H1 (cell line): ENCODE data around the gene CDC25C. TPM values are rescaled to one million over a fixed set of nuclear protein-coding genes. Genes with fewer than 3 reads are reported as not detected.

Experiments
- CTCF ChIA-PET: fragments of 300-600 bp; sonication (Branson Sonifier 250); formaldehyde crosslinking; loops from one replicate; lab custom pipeline; 2021; ENCODE audit not compliant: partially characterized antibody; lab: Charles Lee
- POLR2A ChIA-PET: fragments of 300-600 bp; sonication (Branson Sonifier 250); formaldehyde crosslinking; loops from one replicate; lab custom pipeline; 2021; ENCODE audit warnings: inconsistent platforms; ENCODE audit not compliant: partially characterized antibody; lab: Charles Lee
- DNase-seq, 2 experiments: peaks; one replicate each; pipeline versions ENCODE4 v3.0.0 to v3.0.0-alpha.2; 2010 to 2022; ENCODE audit warnings: low spot score in 2 of 2, low read depth in 1 of 2, mixed read lengths in 1 of 2
- FAIRE-seq: peaks from 2 replicates; lab custom pipeline; 2011; peaks lifted over from hg19 to GRCh38; lab: Jason Lieb, UNC
- H2AFZ ChIP-seq: 2 replicates; pipeline ENCODE4 v1.8.1; 2012; ENCODE audit warnings: low read length, inconsistent platforms
- H2AK5ac ChIP-seq: 2 replicates; pipeline ENCODE4 v1.6.1; 2013; ENCODE audit warnings: low read depth, low read length
- H2BK120ac ChIP-seq: replicated peaks from 2 replicates; pipeline ENCODE3; 2013; ENCODE audit warnings: low read depth, low read length, inconsistent platforms
- H2BK12ac ChIP-seq: 2 replicates; pipeline ENCODE4 v1.6.1; 2013; ENCODE audit warnings: low read depth, low read length
- H2BK15ac ChIP-seq: 2 replicates; pipeline ENCODE4 v1.6.1; 2013; ENCODE audit warnings: low read length
- H2BK20ac ChIP-seq: 2 replicates; pipeline ENCODE4 v1.6.1; 2013; ENCODE audit warnings: low read length
- H2BK5ac ChIP-seq: 2 replicates; pipeline ENCODE4 v1.6.1; 2013; ENCODE audit warnings: low read depth, low read length
- H3K14ac ChIP-seq: 2 replicates; pipeline ENCODE4 v1.6.1; 2013; ENCODE audit warnings: inconsistent platforms; ENCODE audit not compliant: insufficient read length
- H3K18ac ChIP-seq: 2 replicates; pipeline ENCODE4 v1.6.1; 2013; ENCODE audit warnings: low read length; ENCODE audit errors: extremely low read depth
- H3K23ac ChIP-seq: 2 replicates; pipeline ENCODE4 v1.6.1; 2013; ENCODE audit warnings: inconsistent platforms; ENCODE audit not compliant: insufficient read length
- H3K23me2 ChIP-seq: 2 replicates; pipeline ENCODE4 v1.6.1; 2013; ENCODE audit warnings: low read depth, low read length
- H3K27ac ChIP-seq: 2 replicates; pipeline ENCODE4 v1.6.1; 2011; ENCODE audit warnings: low read depth, low read length, inconsistent platforms
- H3K27me3 ChIP-seq, 4 experiments: replicated peaks in 1 of 4; 1 replicate in 1 of 4; 2 replicates in 3 of 4; pipeline versions ENCODE4 v1.6.1 to v1.8.1; 2011 to 2013; ENCODE audit warnings: low read length in 3 of 4, mild to moderate bottlenecking in 3 of 4, inconsistent platforms in 2 of 4, mixed read lengths in 2 of 4, moderate library complexity in 1 of 4; ENCODE audit not compliant: control insufficient read depth in 3 of 4, insufficient read depth in 3 of 4; ENCODE audit errors: extremely low read depth in 1 of 4
- H3K36me3 ChIP-seq, 4 experiments: 2 replicates each; pipeline versions ENCODE4 v1.6.1 to v1.8.1; 2011 to 2013; ENCODE audit warnings: mild to moderate bottlenecking in 4 of 4, low read length in 3 of 4, moderate library complexity in 2 of 4, control low read depth in 1 of 4, inconsistent platforms in 1 of 4; ENCODE audit not compliant: insufficient read depth in 4 of 4, control insufficient read depth in 2 of 4
- H3K4ac ChIP-seq: replicated peaks from 2 replicates; pipeline ENCODE3; 2013; ENCODE audit warnings: low read length, low read depth, mixed read lengths, inconsistent platforms; ENCODE audit not compliant: insufficient read length
- H3K4me1 ChIP-seq, 4 experiments: replicated peaks in 1 of 4; 1 replicate in 1 of 4; 2 replicates in 3 of 4; pipeline versions ENCODE4 v1.6.1 to v1.8.1; 2011 to 2013; ENCODE audit warnings: low read length in 3 of 4, inconsistent platforms in 2 of 4, mixed read lengths in 1 of 4; ENCODE audit not compliant: insufficient read depth in 4 of 4, control insufficient read depth in 3 of 4
- H3K4me2 ChIP-seq, 2 experiments: 2 replicates each; pipeline versions ENCODE4 v1.6.1 to v1.8.1; 2011 to 2013; ENCODE audit warnings: low read depth in 2 of 2, low read length in 2 of 2, control low read depth in 1 of 2, inconsistent platforms in 1 of 2, mild to moderate bottlenecking in 1 of 2; ENCODE audit not compliant: insufficient read depth in 1 of 2
- H3K4me3 ChIP-seq, 4 experiments: fragments of 200-600, 300-600 bp in 1 of 4; sonication (generic), shearing (Covaris generic), sonication (Bioruptor Twin) in 1 of 4; 2 replicates each; pipeline versions ENCODE4 v1.5.1 to v1.8.1; 2011 to 2016; ENCODE audit warnings: low read length in 4 of 4, low read depth in 3 of 4, control low read depth in 2 of 4, inconsistent platforms in 2 of 4, mild to moderate bottlenecking in 2 of 4, mixed read lengths in 1 of 4, moderate library complexity in 1 of 4; ENCODE audit not compliant: insufficient read depth in 2 of 4; ENCODE audit errors: extremely low read depth in 1 of 4
- H3K56ac ChIP-seq: replicated peaks from 2 replicates; pipeline ENCODE3; 2013; ENCODE audit warnings: low read depth, mild to moderate bottlenecking, mixed read lengths, low read length, inconsistent platforms; ENCODE audit not compliant: insufficient read length
- H3K79me1 ChIP-seq: 2 replicates; pipeline ENCODE4 v1.6.1; 2013; ENCODE audit warnings: low read depth, low read length, control low read depth
- H3K79me2 ChIP-seq, 2 experiments: 2 replicates each; pipeline versions ENCODE4 v1.6.1 to v1.8.1; 2012 to 2013; ENCODE audit warnings: low read length in 2 of 2, mild to moderate bottlenecking in 2 of 2, inconsistent platforms in 1 of 2; ENCODE audit not compliant: insufficient read depth in 2 of 2, control insufficient read depth in 1 of 2
- H3K9ac ChIP-seq, 4 experiments: replicated peaks in 1 of 4; 1 replicate in 1 of 4; 2 replicates in 3 of 4; pipeline versions ENCODE4 v1.6.1 to v1.8.1; 2011 to 2013; ENCODE audit warnings: low read depth in 3 of 4, low read length in 3 of 4, control low read depth in 2 of 4, mild to moderate bottlenecking in 2 of 4, moderate library complexity in 2 of 4, inconsistent platforms in 1 of 4; ENCODE audit errors: extremely low read depth in 1 of 4
- H3K9me3 ChIP-seq, 2 experiments: 2 replicates each; pipeline versions ENCODE4 v1.6.1 to v1.8.1; 2012 to 2013; ENCODE audit warnings: mild to moderate bottlenecking in 2 of 2, moderate library complexity in 2 of 2, control low read depth in 1 of 2, inconsistent platforms in 1 of 2, low read depth in 1 of 2, low read length in 1 of 2, mixed read lengths in 1 of 2; ENCODE audit not compliant: insufficient read depth in 2 of 2
- H4K20me1 ChIP-seq, 2 experiments: replicated peaks in 1 of 2; 2 replicates each; pipeline versions ENCODE3 to v1.8.1; 2011 to 2013; ENCODE audit warnings: inconsistent platforms in 2 of 2, low read length in 2 of 2, mild to moderate bottlenecking in 1 of 2; ENCODE audit not compliant: insufficient read depth in 2 of 2, control insufficient read depth in 1 of 2
- H4K5ac ChIP-seq: 2 replicates; pipeline ENCODE4 v1.6.1; 2013; ENCODE audit warnings: low read length, low read depth, mixed read lengths, inconsistent platforms; ENCODE audit not compliant: insufficient read length
- H4K8ac ChIP-seq: 2 replicates; pipeline ENCODE4 v1.8.0; 2013; ENCODE audit warnings: mild to moderate bottlenecking, moderate library complexity, low read length, inconsistent platforms; ENCODE audit not compliant: insufficient read depth; ENCODE audit errors: extremely low read depth
- H4K91ac ChIP-seq: replicated peaks from 2 replicates; pipeline ENCODE3; 2013; ENCODE audit warnings: low read length, mixed read lengths, inconsistent platforms; ENCODE audit not compliant: insufficient read length
- ATF2 ChIP-seq: IDR thresholded peaks from 2 replicates; pipeline ENCODE4 v1.6.1; 2012; ENCODE audit warnings: low read length, inconsistent platforms
- BACH1 ChIP-seq: IDR thresholded peaks from 2 replicates; pipeline ENCODE4 v1.6.1; 2012; ENCODE audit warnings: low read length, improper control_type of control experiment
- EP300 ChIP-seq, 2 experiments: IDR thresholded peaks; 1 replicate in 1 of 2; 2 replicates in 1 of 2; pipeline ENCODE4 v1.6.1; 2011 to 2012; ENCODE audit warnings: low read depth in 2 of 2, low read length in 2 of 2, mild to moderate bottlenecking in 2 of 2, borderline replicate concordance in 1 of 2, inconsistent platforms in 1 of 2, moderate library complexity in 1 of 2
- EZH2 ChIP-seq: fragments of 200-600 bp; sonication (generic); IDR thresholded peaks from 2 replicates; pipeline ENCODE4 v1.7.1; 2012; ENCODE audit warnings: low read depth, mild to moderate bottlenecking, moderate library complexity, low read length, inconsistent platforms; ENCODE audit not compliant: severe bottlenecking
- KDM5A ChIP-seq: fragments of 200-600 bp; IDR thresholded peaks from 2 replicates; pipeline ENCODE4 v1.7.1; 2012; ENCODE audit warnings: mild to moderate bottlenecking, low read length, inconsistent platforms, mixed read lengths
- MAX ChIP-seq: IDR thresholded peaks from 2 replicates; pipeline ENCODE4 v1.6.1; 2012; ENCODE audit warnings: inconsistent platforms
- SAP30 ChIP-seq: fragments of 300-600 bp; sonication (generic); IDR thresholded peaks from 2 replicates; pipeline ENCODE4 v1.7.1; 2012; ENCODE audit warnings: low read length, moderate library complexity, mild to moderate bottlenecking, inconsistent platforms; ENCODE audit not compliant: insufficient read depth, insufficient replicate concordance
- SIRT6 ChIP-seq: IDR thresholded peaks from one replicate; pipeline ENCODE4 v1.7.1; 2012; ENCODE audit warnings: low read length, inconsistent platforms
- SP1 ChIP-seq: IDR thresholded peaks from 2 replicates; pipeline ENCODE4 v1.6.1; 2011; ENCODE audit warnings: low read depth, low read length
- SP2 ChIP-seq: IDR thresholded peaks from 2 replicates; pipeline ENCODE4 v1.6.1; 2012; ENCODE audit warnings: mild to moderate bottlenecking, low read length, inconsistent platforms
- SP4 ChIP-seq: IDR thresholded peaks from 2 replicates; pipeline ENCODE4 v1.6.1; 2012; ENCODE audit warnings: low read length, inconsistent platforms
- TAF1 ChIP-seq: IDR thresholded peaks from 2 replicates; pipeline ENCODE4 v1.6.1; 2011; ENCODE audit warnings: mild to moderate bottlenecking, low read depth, low read length
- TBP ChIP-seq: IDR thresholded peaks from 2 replicates; pipeline ENCODE4 v1.6.1; 2011; ENCODE audit warnings: low read depth, low read length, improper control_type of control experiment
- WGBS, 2 experiments: shearing (Covaris generic) in 1 of 2; methylation state at CpG; one replicate each; pipeline versions ENCODE4 v1.1.6 to v1.1.7; 2013 to 2015; ENCODE audit warnings: low lambda C conversion rate in 2 of 2, mixed read lengths in 2 of 2, inconsistent platforms in 1 of 2, low coverage in 1 of 2, missing lambda C conversion rate in 1 of 2; ENCODE audit not compliant: insufficient replicate concordance in 2 of 2, insufficient coverage in 1 of 2, insufficient read length in 1 of 2; ENCODE audit errors: extremely low coverage in 1 of 2, missing lambda C conversion rate in 1 of 2; 5-methylcytosine and 5-hydroxymethylcytosine counted together
- polyA plus RNA-seq, 7 experiments: library from polyadenylated mRNA; depleted of rRNA in 3 of 7; stranded (reverse) in 5 of 7; unstranded in 2 of 7; fragments of >200 nt in 5 of 7; fragments of 200-250 nt in 2 of 7; gene quantifications; 1 replicate in 5 of 7; 2 replicates in 1 of 7; 4 replicates in 1 of 7; pipeline versions ENCODE4 v1.2.1 to v1.2.3, GENCODE V29; 2011 to 2013; ENCODE audit warnings: missing spikeins in 2 of 7, mixed read lengths in 2 of 7
- total RNA-seq: library from RNA; stranded (reverse); fragmentation: NEBNext Ultra II Directional; extraction: Animal tissue kit (Norgen Biotek cat#: 25700); gene quantifications from 2 replicates; pipeline ENCODE4 v1.2.1, GENCODE V29; 2021

Gene CDC25C
- total and polyA plus RNA-seq, 2 of the 8 experiments (the other 6 are each of a cell fraction or from before 2014, with no cell fraction given), result 18.4 to 20.8 TPM

- H4K5ac ChIP-seq, result no peak overlapping the region
- H3K56ac ChIP-seq, result no peak overlapping the region
- no peaks in the 10 kb centered on the region for H3K79me2 ChIP-seq
- no peak overlapping the region for H2BK12ac ChIP-seq
- H3K36me3 ChIP-seq, result no peaks in the 10 kb centered on the region
- no peak overlapping the region for H3K4me2 ChIP-seq
- H3K14ac ChIP-seq, result no peak overlapping the region
- H3K4me1 ChIP-seq, result no peaks in the 10 kb centered on the region; a peak in 1 of 7 replicates
- H4K91ac ChIP-seq, result no peak overlapping the region
- no peak overlapping the region for H3K9ac ChIP-seq
- H3K18ac ChIP-seq, result no peak overlapping the region
- no peak overlapping the region for H2BK120ac ChIP-seq
- no peak overlapping the region for H2AK5ac ChIP-seq
- H4K8ac ChIP-seq, result no peak overlapping the region
- H3K79me1 ChIP-seq, result no peaks in the 10 kb centered on the region
- no peak overlapping the region for H3K4ac ChIP-seq
- FAIRE-seq (no peak), DNase-seq (no peak)
- H3K23me2 ChIP-seq, result no peaks in the 10 kb centered on the region
- H2AFZ ChIP-seq, result no peak overlapping the region
- ChIA-PET CTCF (interaction anchor here (0.9 to 2.2 kb wide), 8 partner anchors 9 to 89 kb away, joined by 3 to 12 read pairs (median 4); partner anchors contain the start of genes GFRA3 and KDM3B), POLR2A (interaction anchor here (0.8 to 1.8 kb wide), 4 partner anchors 10 to 17 kb away, joined by 3 to 5 read pairs (median 4); partner anchors contain the start of gene GFRA3)
- H2BK15ac ChIP-seq, result no peak overlapping the region
- H3K27ac ChIP-seq, result no peak overlapping the region
- no peak overlapping the region for H3K4me3 ChIP-seq
- no peak overlapping the region for H2BK20ac ChIP-seq
- no peak overlapping the region for H2BK5ac ChIP-seq
- H3K27me3 ChIP-seq, result no peaks in the 10 kb centered on the region
- 93% methylated on average over 3 of the region's 3 CpGs; no CpG with 5 or more reads in 1 of the 2 experiments for WGBS, 2 experiments
- no peaks in the 10 kb centered on the region for H3K9me3 ChIP-seq
- H4K20me1 ChIP-seq, result no peaks in the 10 kb centered on the region
- no peak overlapping the region for H3K23ac ChIP-seq
- TF ChIP-seq SAP30, result no peak
- TF ChIP-seq EP300 (IDR thresholded peaks at IDR 0.05; ENCODE audit: borderline replicate concordance in 1 of 2, low read depth in 2 of 2, low read length in 2 of 2), result no peak
- no peak for TF ChIP-seq SP2
- TF ChIP-seq ATF2, result no peak
- TF ChIP-seq SIRT6, result no peak
- no peak for TF ChIP-seq TBP
- TF ChIP-seq SP4, result no peak
- no peak for TF ChIP-seq TAF1
- no peak for TF ChIP-seq SP1
- TF ChIP-seq BACH1, result no peak
- TF ChIP-seq KDM5A, result no peak
- TF ChIP-seq EZH2, result no peak
- TF ChIP-seq MAX, result no peak
These were observed 68.0 kb downstream of the CDC25C start for GRCh38 chr5:138263581-138263980.
